ENCODE results near the gene KCNA2. TPM values are rescaled to one million over a fixed set of nuclear protein-coding genes. Genes with fewer than 3 reads are reported as not detected.

KCNA2 gene
- 1 to 10 TPM in 1 of 4 donors, under 1 TPM in 3; 0.04 to 2.0 (median 0.67) TPM for total RNA-seq

DNA sequence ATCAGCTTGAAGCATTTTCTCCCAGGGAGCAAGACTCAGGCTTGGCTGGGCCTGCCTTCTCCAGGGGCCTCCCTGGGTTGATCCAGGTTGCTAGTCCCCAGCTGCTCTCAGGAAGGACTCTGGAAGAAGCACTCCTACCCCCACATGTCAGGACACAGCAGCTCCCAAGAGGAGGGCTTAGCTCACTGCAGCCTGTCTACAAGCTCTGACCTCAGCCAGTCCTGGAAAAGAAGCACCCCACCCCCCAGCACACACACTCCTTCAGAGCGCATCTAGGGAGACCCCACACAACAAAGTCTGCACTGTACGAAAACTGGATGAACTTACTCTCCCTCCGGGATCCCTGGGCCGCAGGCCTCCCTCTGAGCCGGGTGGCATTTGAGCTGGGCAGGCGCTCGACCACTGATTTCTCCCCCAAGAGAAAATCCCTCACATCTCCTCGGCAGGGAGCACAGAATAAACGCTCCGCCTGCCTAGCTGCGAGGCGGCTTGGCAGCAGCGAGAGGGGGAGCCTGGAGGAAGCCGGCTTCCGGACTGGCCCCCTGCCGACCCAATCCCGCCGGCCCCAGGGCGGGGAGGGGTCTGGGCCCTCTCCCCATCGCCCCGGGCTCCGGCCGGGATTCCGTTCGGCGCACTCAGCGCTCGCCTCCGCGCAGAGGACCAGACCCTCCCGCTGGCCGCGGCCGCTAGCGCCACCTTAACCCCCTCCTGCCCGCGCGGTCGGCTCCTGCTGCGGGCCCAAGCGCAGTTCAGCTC is at the start of gene KCNA2:
TSS of gene KCNA2 (minus strand) at position 458 of the 756 bp plus-strand sequence. CDS start 1,576 bp downstream, outside the sequence.
- Histone ChIP-seq H3K27me3 (peaks cover 0 to 85% (median 13%) of the 10 kb centered on the region in 4 donors), H3K4me1 (peaks cover 11 to 33% (median 18%) of the 10 kb centered on the region in 3 donors), H3K9me3 (no peaks in the 10 kb centered on the region), H3K27ac (peak within 1 kb of the TSS in 3 of 4 donors; percentile 35 to 53 (median 43)), H3K36me3 (no peaks in the 10 kb centered on the region), H3K4me3 (peak within 1 kb of the TSS; percentile 39 to 71 (median 52))
- WGBS, 2 donors, result 20% methylated on average over 1 of the region's 41 CpGs; no CpG with 5 or more reads in 1 of the 2 donors
- no peak for DNase-seq
- no peak for TF ChIP-seq POLR2A (IDR thresholded peaks at IDR 0.05)
- no peak for TF ChIP-seq CTCF (IDR thresholded peaks at IDR 0.05)
- intact Hi-C loops (cut with DNase I), result no loop called here

- WGBS, 2 donors, result 56 to 74% methylated on average over 2 of the region's 2 CpGs
Observed at GRCh38 chr1:110650609-110651008, 44.5 kb upstream of the KCNA2 start.

DNA sequence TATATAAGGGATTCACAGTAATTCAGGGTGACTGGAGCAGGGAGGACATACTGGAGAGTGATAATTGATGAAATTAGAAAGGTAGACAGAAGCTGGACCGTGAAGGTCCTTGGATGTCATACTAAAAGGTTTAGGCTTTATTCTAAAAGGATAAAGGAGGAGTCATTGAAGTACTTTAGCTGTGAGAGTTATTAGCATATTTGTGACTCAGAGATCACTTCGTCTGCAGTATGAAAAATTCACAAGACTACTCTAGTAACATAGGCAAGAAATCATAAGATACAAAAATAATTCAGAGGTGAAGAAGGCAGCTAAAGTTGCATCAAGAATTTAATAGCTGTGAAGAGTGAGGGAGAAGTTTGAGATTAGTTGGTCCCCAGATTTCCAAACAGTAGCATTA is 42.3 kb upstream of the KCNA2 start:
- no peaks in the 10 kb centered on the region for H3K9me3 ChIP-seq
- H3K4me1 ChIP-seq, result peaks cover 0 to 19% (median 5%) of the 10 kb centered on the region in 3 donors
- H3K36me3 ChIP-seq, result no peaks in the 10 kb centered on the region
- H3K27me3 ChIP-seq, result peaks cover 0 to 70% (median 0%) of the 10 kb centered on the region in 4 donors
- intact Hi-C loops (cut with DNase I), result no loop called here
- TF ChIP-seq POLR2A (IDR thresholded peaks at IDR 0.05) (no peak), CTCF (IDR thresholded peaks at IDR 0.05) (no peak)
- H3K4me3 ChIP-seq, result no peak overlapping the region
- DNase-seq, result no peak
- 60 to 63% methylated on average over 2 of the region's 2 CpGs for WGBS, 2 donors
- H3K27ac ChIP-seq, result no peak overlapping the region

More at GRCh38 chr1:110650609-110651008, 44.5 kb upstream of the KCNA2 start:
- H3K9me3 ChIP-seq, result no peaks in the 10 kb centered on the region
- H3K27ac ChIP-seq, result no peak overlapping the region
- no peak for DNase-seq
- H3K4me1 ChIP-seq, result peaks cover 0 to 14% (median 5%) of the 10 kb centered on the region in 3 donors
- TF ChIP-seq CTCF (IDR thresholded peaks at IDR 0.05) (no peak), POLR2A (IDR thresholded peaks at IDR 0.05) (no peak)
- intact Hi-C loops (cut with DNase I), result no loop called here
- H3K36me3 ChIP-seq, result no peaks in the 10 kb centered on the region
- H3K4me3 ChIP-seq, result no peak overlapping the region
- peaks cover 0 to 49% (median 0%) of the 10 kb centered on the region in 4 donors for H3K27me3 ChIP-seq

- Histone ChIP-seq H3K27ac (peak overlapping the region in 1 of 4 donors; percentile 34), H3K9me3 (no peaks in the 10 kb centered on the region), H3K27me3 (peaks cover 0 to 81% (median 0%) of the 10 kb centered on the region in 4 donors), H3K4me3 (no peak overlapping the region), H3K36me3 (no peaks in the 10 kb centered on the region), H3K4me1 (peaks cover 0 to 19% (median 5%) of the 10 kb centered on the region in 3 donors)
- TF ChIP-seq POLR2A (IDR thresholded peaks at IDR 0.05) (no peak), CTCF (IDR thresholded peaks at IDR 0.05) (no peak)
- no peak for DNase-seq
- intact Hi-C loops (cut with DNase I), result no loop called here
- WGBS, 2 donors, result 36 to 41% methylated on average over 5 of the region's 5 CpGs
Observed at GRCh38 chr1:110647254-110647891, 41.2 kb upstream of the KCNA2 start.

Data from esophagus squamous epithelium (tissue), 5 donors.